GDM1 (cell line): ENCODE data around the gene NDUFV3.
"Not testable (repeated sequence)": the region's sequence is repeated elsewhere in the genome, so short reads cannot be mapped to it uniquely, and the experiment has no call there.

ENCODE experiments used
- DNase-seq: peaks from one replicate; lab custom pipeline; 2025; lab: John Stamatoyannopoulos, UW

The NDUFV3 gene

GRCh38 chr21:42892931-42893755 lies at the start of gene NDUFV3:
NDUFV3 (plus strand) TSS chr21:42893309; CDS start chr21:42893334, 25 bp downstream.
- peak; percentile 100 for DNase-seq

DNA sequence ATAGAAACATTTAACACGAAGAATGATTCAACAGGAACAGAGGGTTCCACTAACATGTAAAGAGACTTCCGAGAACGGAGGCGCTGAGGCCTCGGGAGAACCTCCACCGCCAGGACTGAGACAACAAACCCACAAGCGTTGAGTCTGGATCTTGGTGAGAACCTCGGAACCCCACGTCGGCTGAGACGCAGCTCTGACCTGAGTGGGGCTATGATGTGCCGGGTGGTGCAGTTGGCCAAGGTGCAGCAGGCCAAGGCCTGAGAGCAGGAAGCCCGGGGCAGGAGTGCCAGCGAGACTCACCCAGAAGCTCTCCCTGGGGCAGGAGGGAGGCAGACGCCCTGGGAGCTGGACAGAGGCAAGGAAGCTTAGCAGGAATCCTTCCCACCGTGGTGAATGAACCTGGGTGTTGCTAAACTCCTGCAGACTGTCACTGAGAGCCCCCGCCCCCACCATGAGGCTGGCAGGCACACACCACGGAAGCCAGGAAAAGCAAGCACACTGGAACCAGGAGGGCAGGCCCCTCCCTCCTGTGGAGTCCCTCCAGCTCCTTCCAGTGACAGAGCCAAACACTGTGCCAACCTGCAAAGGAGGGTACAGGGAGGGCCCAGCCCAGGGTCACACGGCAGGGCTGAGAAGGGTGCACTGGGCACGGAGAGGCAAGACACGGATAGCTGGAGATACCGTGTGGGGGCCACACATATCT lies 48.5 kb upstream of the NDUFV3 start:
- DNase-seq, result no peak

- no peak for DNase-seq
These were observed 47.7 kb upstream of the NDUFV3 start for GRCh38 chr21:42845296-42845965.

GRCh38 chr21:42846221-42846620 lies 46.9 kb upstream of the NDUFV3 start:
- no peak for DNase-seq

GRCh38 chr21:42847051-42847707 lies 45.9 kb upstream of the NDUFV3 start:
- DNase-seq, result no peak

DNA sequence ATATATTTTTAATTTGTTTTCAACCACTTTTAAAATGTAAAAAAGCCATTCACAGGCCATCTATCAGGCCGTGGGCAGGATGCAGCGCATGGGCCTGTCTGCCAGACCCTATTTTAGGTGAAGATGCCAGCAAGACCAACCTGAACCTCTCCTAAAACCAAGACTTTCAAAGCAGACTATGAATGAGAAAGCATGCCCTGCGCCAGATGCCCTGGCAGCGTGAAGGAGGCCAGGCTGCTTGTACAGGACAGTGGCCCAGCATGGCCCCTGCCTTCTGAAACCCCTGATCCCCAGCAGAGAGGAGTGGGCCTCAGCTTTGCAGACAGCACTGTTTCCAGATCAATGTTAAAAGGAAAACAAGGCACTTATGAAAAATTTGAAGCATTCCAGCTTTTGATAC lies 45.4 kb upstream of the NDUFV3 start:
- DNase-seq, result no peak

- DNase-seq, result not testable (repeated sequence)
These were observed 44.8 kb upstream of the NDUFV3 start for GRCh38 chr21:42848144-42848931.

DNA sequence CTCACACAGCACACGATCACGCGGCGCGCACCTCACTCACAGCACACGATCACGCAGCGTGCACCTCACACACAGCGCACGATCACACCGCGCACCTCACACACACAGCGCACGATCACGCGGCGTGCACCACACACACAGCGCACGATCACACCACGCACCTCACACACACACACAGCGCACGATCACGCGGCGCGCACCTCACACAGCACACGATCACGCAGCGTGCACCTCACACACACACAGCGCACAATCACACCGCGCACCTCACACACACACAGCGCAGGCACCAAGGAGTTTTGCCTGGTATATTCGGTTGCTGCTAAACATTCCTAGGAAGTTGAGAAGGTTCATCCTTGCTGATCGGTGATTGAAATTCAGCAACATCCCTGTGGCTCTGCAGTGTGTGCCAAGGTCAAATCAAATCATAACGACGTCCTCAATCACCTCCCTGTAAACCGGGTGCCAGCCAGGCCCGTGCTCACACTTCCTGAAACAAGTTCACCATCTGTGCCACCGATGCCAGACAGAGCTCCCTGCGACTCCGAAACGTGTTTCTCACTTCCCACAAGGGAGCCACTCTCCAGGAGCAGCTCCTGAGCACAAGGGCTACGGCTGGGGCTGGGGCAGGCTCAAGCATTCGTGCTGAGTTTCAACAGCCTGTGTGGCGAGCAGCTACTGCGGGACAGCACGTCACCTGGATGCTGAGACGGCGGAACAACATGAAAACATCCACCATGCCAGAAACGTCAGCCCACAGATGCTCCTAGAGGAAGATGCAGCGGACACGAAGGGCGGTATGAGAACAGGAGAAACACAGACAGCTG lies 44.0 kb upstream of the NDUFV3 start:
- no peak for DNase-seq

DNA sequence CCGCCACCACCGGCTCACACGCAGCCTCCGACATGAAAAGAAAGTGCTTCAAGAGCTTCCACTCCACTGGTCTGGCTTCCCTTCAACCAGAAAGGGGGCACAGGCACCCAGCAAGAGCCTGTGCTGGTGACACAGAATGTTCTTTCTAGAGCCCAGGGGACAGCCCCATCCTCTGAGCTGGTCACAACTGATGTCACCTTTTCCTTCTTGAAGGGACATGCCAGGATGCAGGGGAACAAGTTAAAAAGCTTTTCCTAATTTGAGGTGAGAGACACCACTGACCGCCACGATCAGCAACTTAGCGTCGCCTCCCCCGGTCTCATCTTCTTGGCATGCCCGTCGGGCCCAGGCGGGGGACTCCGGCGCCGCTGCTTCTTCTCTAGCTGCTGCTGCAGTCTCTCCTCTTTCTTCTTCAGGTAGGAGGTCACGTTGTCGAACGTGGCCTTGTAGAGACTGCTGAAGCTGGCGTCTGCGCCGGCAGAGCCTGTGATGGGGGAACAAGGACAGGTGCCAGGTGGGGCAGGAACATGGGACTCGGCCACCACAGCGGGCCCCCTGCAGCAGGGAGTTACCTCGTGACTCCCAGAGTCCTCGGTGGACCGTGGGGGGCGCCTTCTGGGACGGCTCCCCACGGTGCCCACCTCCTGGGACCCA lies 43.2 kb upstream of the NDUFV3 start:
- DNase-seq, result no peak

GRCh38 chr21:42850463-42850862 lies 42.6 kb upstream of the NDUFV3 start:
- no peak for DNase-seq

DNA sequence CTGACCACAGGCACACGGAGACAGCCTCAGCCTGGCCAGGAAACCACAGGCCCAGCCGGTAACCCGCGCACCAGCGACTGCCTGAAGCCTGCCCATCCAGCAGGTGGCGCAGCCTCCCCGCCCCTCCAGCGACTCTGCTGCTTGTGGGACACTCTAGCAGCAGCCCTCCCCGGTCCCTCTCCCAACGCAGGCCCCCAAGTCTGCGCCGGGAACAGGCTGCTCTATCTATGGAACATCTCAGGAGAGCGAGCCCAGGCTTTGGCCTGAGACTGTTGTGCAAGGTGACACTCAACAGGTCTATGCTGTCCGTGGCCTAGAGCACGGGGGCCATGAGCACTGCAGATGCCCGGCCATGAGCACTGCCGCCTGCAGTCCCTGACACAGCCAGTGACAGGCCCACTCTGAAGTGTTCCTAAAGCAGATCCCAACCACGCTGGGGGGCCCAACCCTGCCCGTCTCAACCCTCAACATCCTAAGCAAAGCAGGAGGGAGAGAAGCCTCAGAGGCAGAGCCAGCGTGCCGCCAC lies 42.2 kb upstream of the NDUFV3 start:
- no peak for DNase-seq

DNA sequence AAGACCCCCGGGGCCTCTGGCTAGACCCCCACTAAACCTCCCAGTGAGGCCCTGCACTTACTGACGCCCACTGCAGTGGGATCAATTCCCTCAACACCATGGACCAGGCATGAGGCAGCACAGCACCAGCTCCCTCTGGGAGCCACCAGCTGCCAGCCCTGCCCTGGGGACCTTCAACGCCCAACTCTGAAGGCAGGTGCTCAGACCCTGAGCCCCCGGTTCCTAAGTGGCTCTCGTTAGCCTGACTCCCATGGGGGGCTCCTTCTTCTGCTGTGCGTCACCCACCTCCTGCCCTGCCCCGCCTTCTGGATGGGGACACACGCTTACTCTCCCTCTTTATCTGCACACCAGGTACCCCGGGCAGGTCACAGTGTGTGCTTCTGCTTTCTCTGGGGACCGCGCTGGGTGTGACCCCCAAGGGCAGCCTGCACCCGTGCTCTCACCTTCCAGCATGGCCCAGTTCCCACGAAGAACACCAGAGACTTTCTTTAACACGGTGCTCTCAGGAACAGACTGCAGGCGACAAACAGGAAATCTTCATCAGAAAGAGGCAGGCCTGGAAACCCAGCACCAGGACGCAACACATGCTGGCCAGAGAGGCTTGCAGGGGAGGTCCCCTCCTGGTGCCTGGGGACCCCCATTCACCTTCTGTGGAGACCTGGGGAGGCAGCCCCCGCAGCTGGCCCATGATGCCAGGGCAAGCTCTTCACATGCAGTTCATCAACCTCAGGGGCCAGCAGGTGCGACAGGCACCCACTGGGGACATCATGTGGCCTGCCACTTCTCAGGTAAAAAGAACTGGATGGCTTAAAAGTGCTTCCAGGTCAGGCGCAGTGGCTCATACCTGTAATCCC lies 41.1 kb upstream of the NDUFV3 start:
- no peak for DNase-seq

GRCh38 chr21:42852925-42853570 lies 40.1 kb upstream of the NDUFV3 start:
- DNase-seq, result no peak

DNA sequence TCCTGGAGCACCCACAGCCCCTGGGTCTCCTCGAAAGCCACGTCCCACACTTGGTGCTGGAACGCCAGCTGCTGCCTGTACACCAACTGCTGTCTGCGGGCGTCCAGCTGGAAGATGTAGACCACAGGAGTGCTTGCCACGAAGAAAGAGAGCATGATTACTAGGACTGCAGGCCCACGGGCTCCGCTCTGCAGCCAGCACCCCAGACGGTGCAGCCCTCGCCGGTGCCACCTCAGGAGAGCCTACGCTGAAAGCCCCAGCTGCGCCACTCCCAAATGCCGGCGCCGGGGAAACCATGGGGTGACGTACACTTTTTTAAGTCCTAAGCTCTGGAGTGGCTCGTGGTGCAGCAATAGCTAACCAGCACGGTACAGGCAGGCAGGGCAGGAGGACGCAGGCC lies 39.5 kb upstream of the NDUFV3 start:
- no peak for DNase-seq

GRCh38 chr21:42854246-42855010 lies 38.7 kb upstream of the NDUFV3 start:
- no peak for DNase-seq

DNA sequence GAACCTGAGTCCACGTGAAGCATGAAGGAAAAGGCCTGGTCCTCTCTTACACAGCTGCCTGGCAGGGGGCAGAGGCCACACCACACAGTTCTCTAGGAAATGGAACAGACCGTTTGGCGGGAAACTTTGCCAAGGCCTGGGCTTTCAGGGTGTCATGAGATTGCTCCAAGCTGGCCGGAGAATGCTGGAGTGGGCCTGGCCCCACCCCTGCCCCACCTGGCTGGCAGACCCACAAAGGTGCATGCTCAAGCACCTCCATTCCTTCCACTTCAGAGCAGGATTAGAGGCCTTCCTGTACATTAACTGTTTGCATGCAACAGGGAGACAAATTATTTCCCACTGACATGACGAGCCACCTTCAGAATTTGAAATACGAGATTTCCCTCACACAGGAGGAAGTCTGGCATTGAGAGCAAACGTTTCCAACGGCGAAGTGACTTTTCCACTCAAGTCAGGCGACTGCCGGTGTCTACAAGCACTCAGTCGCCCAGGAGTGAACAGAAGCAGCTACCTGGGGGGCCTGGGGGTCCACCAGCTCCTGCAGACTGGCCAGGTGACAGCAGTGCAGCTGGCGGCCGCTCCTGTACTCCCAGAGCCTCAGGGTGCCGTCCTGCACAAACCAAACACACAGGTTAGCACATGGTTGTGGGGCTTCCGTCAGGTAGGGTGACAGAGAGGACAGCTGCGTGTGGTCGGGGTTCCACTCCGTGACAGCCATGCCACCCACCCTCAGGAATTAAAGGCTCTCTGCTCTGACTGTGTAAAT lies 37.8 kb upstream of the NDUFV3 start:
- no peak for DNase-seq

DNA sequence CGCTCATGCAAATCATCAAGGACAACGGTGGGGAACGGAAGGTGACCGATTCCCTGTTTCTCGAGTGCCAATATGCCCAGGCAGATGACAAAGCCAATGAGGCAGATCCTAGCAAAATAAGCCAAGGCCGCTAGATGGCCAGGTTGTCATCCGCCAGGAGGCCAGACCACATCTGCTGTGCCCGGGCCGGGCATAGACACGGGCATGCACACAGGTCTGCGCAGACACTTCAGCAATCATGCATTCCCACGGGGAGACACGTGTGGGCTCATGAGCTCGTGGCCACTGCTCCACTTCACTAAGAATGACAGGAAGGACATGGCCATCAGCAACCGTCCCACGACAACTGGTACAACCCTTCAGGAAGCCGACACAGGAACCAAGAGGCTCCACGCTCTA lies 37.2 kb upstream of the NDUFV3 start:
- no peak for DNase-seq
